Loucy (cell line): ENCODE data around the gene ESR2.

ENCODE experiments used
- H2AFZ ChIP-seq: fragments of 200-600 bp; sonication (generic); 2 replicates; pipeline ENCODE4 v1.6.0; 2016; ENCODE audit warnings: antibody characterized with exemption, mild to moderate bottlenecking, low read length, moderate library complexity
- H3F3A ChIP-seq: fragments of 200-600 bp; 2 replicates; pipeline ENCODE4 v1.6.0; 2016; ENCODE audit warnings: antibody characterized with exemption, low read depth, mild to moderate bottlenecking
- H3K27me3 ChIP-seq: fragments of 200-600 bp; sonication (generic); 2 replicates; pipeline ENCODE4 v1.6.1; 2014; ENCODE audit warnings: low read length, mild to moderate bottlenecking; ENCODE audit not compliant: insufficient read depth, poor library complexity, severe bottlenecking
- H3K36me3 ChIP-seq: fragments of 200-600 bp; sonication (generic); 2 replicates; pipeline ENCODE4 v1.6.1; 2016; ENCODE audit warnings: low read length; ENCODE audit not compliant: insufficient read depth
- H3K4me1 ChIP-seq: fragments of 200-600 bp; sonication (generic); 2 replicates; pipeline ENCODE4 v1.5.1; 2014; ENCODE audit warnings: low read length, mild to moderate bottlenecking; ENCODE audit not compliant: insufficient read depth, poor library complexity, severe bottlenecking
- H3K4me2 ChIP-seq: fragments of 200-600 bp; sonication (generic); 2 replicates; pipeline ENCODE4 v1.6.0; 2014; ENCODE audit warnings: antibody characterized with exemption, low read length, low read depth, mild to moderate bottlenecking; ENCODE audit not compliant: poor library complexity, severe bottlenecking
- H3K4me3 ChIP-seq: fragments of 200-600 bp; sonication (generic); 2 replicates; pipeline ENCODE4 v1.5.1; 2014; ENCODE audit warnings: low read length, mild to moderate bottlenecking, mixed read lengths; ENCODE audit not compliant: poor library complexity, severe bottlenecking
- H3K79me2 ChIP-seq: fragments of 200-600 bp; sonication (generic); 2 replicates; pipeline ENCODE4 v1.6.1; 2014; ENCODE audit warnings: low read length; ENCODE audit not compliant: insufficient read depth
- H3K9ac ChIP-seq: fragments of 200-600 bp; sonication (generic); 2 replicates; pipeline ENCODE4 v1.6.0; 2014; ENCODE audit warnings: mild to moderate bottlenecking, low read depth, low read length, moderate library complexity; ENCODE audit not compliant: poor library complexity, severe bottlenecking
- H3K9me2 ChIP-seq: fragments of 200-600 bp; sonication (generic); replicated peaks from 2 replicates; pipeline ENCODE4 v1.6.1; 2016; ENCODE audit warnings: low read depth, low read length, mixed read lengths
- H3K9me3 ChIP-seq: fragments of 200-600 bp; sonication (generic); 2 replicates; pipeline ENCODE4 v1.6.1; 2014; ENCODE audit warnings: mild to moderate bottlenecking, antibody characterized with exemption, low read length, low read depth; ENCODE audit not compliant: insufficient read depth
- H4K20me1 ChIP-seq: fragments of 200-600 bp; sonication (generic); 2 replicates; pipeline ENCODE4 v1.6.0; 2014; ENCODE audit warnings: antibody characterized with exemption, low read length, mild to moderate bottlenecking; ENCODE audit not compliant: insufficient read depth, poor library complexity, severe bottlenecking
- EZH2phosphoT487 ChIP-seq: fragments of 200-600 bp; IDR thresholded peaks from 2 replicates; pipeline ENCODE4 v1.6.1; 2018; ENCODE audit warnings: antibody characterized with exemption, mild to moderate bottlenecking, moderate library complexity, borderline replicate concordance
- TF ChIP-seq, protein P1 (sequence below): fragments of 200-600 bp; sonication (generic); conservative IDR thresholded peaks from 2 replicates; pipeline ENCODE4 v1.5.1; 2014; ENCODE audit warnings: mild to moderate bottlenecking, antibody characterized with exemption, low read length

Gene ESR2

GRCh38 chr14:64123241-64123822 lies 170.8 kb downstream of the ESR2 start:
- Histone ChIP-seq H3K9me3 (no peaks in the 10 kb centered on the region), H4K20me1 (no peaks in the 10 kb centered on the region), H3F3A (no peaks in the 10 kb centered on the region), H3K27me3 (no peaks in the 10 kb centered on the region), H3K9me2 (no peaks in the 10 kb centered on the region), H3K36me3 (peaks cover 14% of the 10 kb centered on the region; the same call in 1 of the 2 replicates), H2AFZ (no peak overlapping the region), H3K4me1 (no peaks in the 10 kb centered on the region), H3K4me2 (no peak overlapping the region), H3K9ac (no peak overlapping the region), H3K4me3 (no peak overlapping the region), H3K79me2 (no peaks in the 10 kb centered on the region)
- TF ChIP-seq EZH2phosphoT487, result no peak
- TF ChIP-seq, protein P1, sequence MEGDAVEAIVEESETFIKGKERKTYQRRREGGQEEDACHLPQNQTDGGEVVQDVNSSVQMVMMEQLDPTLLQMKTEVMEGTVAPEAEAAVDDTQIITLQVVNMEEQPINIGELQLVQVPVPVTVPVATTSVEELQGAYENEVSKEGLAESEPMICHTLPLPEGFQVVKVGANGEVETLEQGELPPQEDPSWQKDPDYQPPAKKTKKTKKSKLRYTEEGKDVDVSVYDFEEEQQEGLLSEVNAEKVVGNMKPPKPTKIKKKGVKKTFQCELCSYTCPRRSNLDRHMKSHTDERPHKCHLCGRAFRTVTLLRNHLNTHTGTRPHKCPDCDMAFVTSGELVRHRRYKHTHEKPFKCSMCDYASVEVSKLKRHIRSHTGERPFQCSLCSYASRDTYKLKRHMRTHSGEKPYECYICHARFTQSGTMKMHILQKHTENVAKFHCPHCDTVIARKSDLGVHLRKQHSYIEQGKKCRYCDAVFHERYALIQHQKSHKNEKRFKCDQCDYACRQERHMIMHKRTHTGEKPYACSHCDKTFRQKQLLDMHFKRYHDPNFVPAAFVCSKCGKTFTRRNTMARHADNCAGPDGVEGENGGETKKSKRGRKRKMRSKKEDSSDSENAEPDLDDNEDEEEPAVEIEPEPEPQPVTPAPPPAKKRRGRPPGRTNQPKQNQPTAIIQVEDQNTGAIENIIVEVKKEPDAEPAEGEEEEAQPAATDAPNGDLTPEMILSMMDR, result no peak

- H3K9me3 ChIP-seq, result no peaks in the 10 kb centered on the region
- no peak for TF ChIP-seq EZH2phosphoT487
- TF ChIP-seq, protein P1, result no peak
- no peaks in the 10 kb centered on the region for H3K79me2 ChIP-seq
- H3K4me3 ChIP-seq, result no peak overlapping the region
- H3K27me3 ChIP-seq, result no peaks in the 10 kb centered on the region
- H3F3A ChIP-seq, result no peaks in the 10 kb centered on the region
- peaks cover 8% of the 10 kb centered on the region; the same call in 1 of the 2 replicates for H3K36me3 ChIP-seq
- peaks cover 4% of the 10 kb centered on the region for H3K4me1 ChIP-seq
- no peak overlapping the region for H3K4me2 ChIP-seq
- H3K9ac ChIP-seq, result no peak overlapping the region
- no peaks in the 10 kb centered on the region for H3K9me2 ChIP-seq
- H4K20me1 ChIP-seq, result no peaks in the 10 kb centered on the region
- H2AFZ ChIP-seq, result no peak overlapping the region
Measured at GRCh38 chr14:64119980-64120379, 174.2 kb downstream of the ESR2 start.

DNA sequence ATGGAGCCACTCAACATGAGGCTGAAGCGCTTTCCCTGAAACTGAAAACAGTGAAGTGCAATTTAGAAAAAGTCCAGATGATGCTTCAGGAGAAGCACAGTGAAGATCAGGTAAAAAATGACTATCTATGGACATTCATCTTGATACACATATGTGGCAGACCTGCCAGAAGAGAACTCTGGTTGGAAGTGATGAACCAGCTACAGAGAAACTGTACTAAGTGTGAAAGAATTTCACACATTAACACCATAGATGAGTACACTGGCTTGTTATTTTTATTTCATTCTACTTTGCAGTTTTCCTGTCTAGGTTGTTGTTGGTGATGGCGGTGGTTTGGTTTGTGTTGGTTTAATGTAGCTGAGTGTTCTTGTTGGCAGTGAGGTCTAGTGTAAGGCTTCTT lies 174.7 kb downstream of the ESR2 start:
- Histone ChIP-seq H2AFZ (no peak overlapping the region), H3K27me3 (no peaks in the 10 kb centered on the region), H4K20me1 (no peaks in the 10 kb centered on the region), H3K9me2 (no peaks in the 10 kb centered on the region), H3K4me1 (peaks cover 9% of the 10 kb centered on the region), H3K36me3 (peaks cover 8% of the 10 kb centered on the region; the same call in 1 of the 2 replicates), H3K9ac (no peak overlapping the region), H3K9me3 (no peaks in the 10 kb centered on the region), H3F3A (no peaks in the 10 kb centered on the region), H3K4me3 (no peak overlapping the region), H3K79me2 (no peaks in the 10 kb centered on the region), H3K4me2 (no peak overlapping the region)
- TF ChIP-seq, protein P1, result no peak
- no peak for TF ChIP-seq EZH2phosphoT487
